HG02885 (cell line): ENCODE results near the gene CAMSAP2.

Experiments used
- ATAC-seq: cut with Tn5 transposase; IDR thresholded peaks from one replicate; pipeline ENCODE4 v1.9.1; 2021; ENCODE audit warnings: mild to moderate bottlenecking; ENCODE audit not compliant: unreplicated experiment, poor library complexity

The CAMSAP2 gene

GRCh38 chr1:200894712-200895442, 156.2 kb downstream of the CAMSAP2 start, which contains the start of gene INAVA:
Gene INAVA (plus strand): TSS chr1:200894900. CDS start chr1:200898401, 3,501 bp downstream.
- ATAC-seq: no peak

GRCh38 chr1:200895443-200895789, 156.7 kb downstream of the CAMSAP2 start:
- ATAC-seq: no peak

- ATAC-seq: no peak
Measured at GRCh38 chr1:200895801-200896530, 157.3 kb downstream of the CAMSAP2 start.

GRCh38 chr1:200896531-200897196, 158.0 kb downstream of the CAMSAP2 start:
- no peak for ATAC-seq

- ATAC-seq: no peak
Measured at GRCh38 chr1:200897259-200897658, 158.6 kb downstream of the CAMSAP2 start.

GRCh38 chr1:200899015-200899386, 160.3 kb downstream of the CAMSAP2 start:
- ATAC-seq: no peak

GRCh38 chr1:200899451-200899915, 160.8 kb downstream of the CAMSAP2 start:
- no peak for ATAC-seq

GRCh38 chr1:200899954-200900867, 161.5 kb downstream of the CAMSAP2 start:
- ATAC-seq: no peak

GRCh38 chr1:200900877-200901276, 162.2 kb downstream of the CAMSAP2 start:
- no peak for ATAC-seq

GRCh38 chr1:200901350-200901749, 162.7 kb downstream of the CAMSAP2 start:
- ATAC-seq: no peak

- no peak for ATAC-seq
Measured at GRCh38 chr1:200901796-200902444, 163.2 kb downstream of the CAMSAP2 start.

- ATAC-seq: no peak
Measured at GRCh38 chr1:200903793-200904192, 165.1 kb downstream of the CAMSAP2 start.

- ATAC-seq: no peak
Measured at GRCh38 chr1:200904772-200905171, 166.1 kb downstream of the CAMSAP2 start.

- ATAC-seq: peak; percentile 65
Measured at GRCh38 chr1:200905411-200906052, 166.8 kb downstream of the CAMSAP2 start.

GRCh38 chr1:200906491-200906890, 167.8 kb downstream of the CAMSAP2 start:
- no peak for ATAC-seq

- ATAC-seq: peak; percentile 80
Measured at GRCh38 chr1:200907611-200908097, 169.0 kb downstream of the CAMSAP2 start.

- ATAC-seq: no peak
Measured at GRCh38 chr1:200908191-200908868, 169.6 kb downstream of the CAMSAP2 start.

- no peak for ATAC-seq
Measured at GRCh38 chr1:200909071-200909470, 170.4 kb downstream of the CAMSAP2 start.
